SK-N-SH treated with all-trans-retinoic acid at 6 μM for 48 hours (cell line): Measurements from ENCODE around the gene S100A6.

Experiments
- ATAC-seq: fragments of 200-7000 bp; cut with Tn5 transposase; 3 replicates; pipeline ENCODE4 v1.9.1; 2020; ENCODE audit warnings: mild to moderate bottlenecking, moderate library complexity
- ARNTL ChIP-seq: fragments of 450-650 bp; formaldehyde crosslinking; IDR thresholded peaks from 2 replicates; pipeline ENCODE4 v1.5.0; 2020; ENCODE audit warnings: low read depth, mild to moderate bottlenecking, moderate library complexity, borderline replicate concordance
- BACH2 ChIP-seq: fragments of 250-450 bp; sonication (Bioruptor Pico); IDR thresholded peaks from 2 replicates; pipeline ENCODE4 v1.9.0; 2021; ENCODE audit warnings: mild to moderate bottlenecking, borderline replicate concordance
- CSDC2 ChIP-seq: fragments of 250-450 bp; sonication (Bioruptor Pico); IDR thresholded peaks from 2 replicates; pipeline ENCODE4 v1.5.0; 2020; ENCODE audit warnings: mild to moderate bottlenecking, moderate library complexity
- ESRRG ChIP-seq: fragments of 250-450 bp; sonication (Bioruptor Pico); IDR thresholded peaks from 2 replicates; pipeline ENCODE4 v1.6.1; 2021; ENCODE audit warnings: mild to moderate bottlenecking
- GLIS3 ChIP-seq: fragments of 250-450 bp; sonication (Bioruptor Pico); IDR thresholded peaks from 2 replicates; pipeline ENCODE4 v1.5.0; 2020; ENCODE audit warnings: mild to moderate bottlenecking, moderate library complexity
- ISL1 ChIP-seq: fragments of 250-450 bp; sonication (Bioruptor Pico); IDR thresholded peaks from 2 replicates; pipeline ENCODE4 v2.1.2; 2022; ENCODE audit warnings: mild to moderate bottlenecking, moderate library complexity
- OSR1 ChIP-seq: fragments of 250-450 bp; sonication (Bioruptor Pico); IDR thresholded peaks from 2 replicates; pipeline ENCODE4 v1.8.0; 2022; ENCODE audit warnings: moderate library complexity, mild to moderate bottlenecking, inconsistent platforms
- PPARA ChIP-seq: fragments of 250-450 bp; sonication (Bioruptor Pico); IDR thresholded peaks from 2 replicates; pipeline ENCODE4 v1.5.0; 2020; ENCODE audit warnings: mild to moderate bottlenecking, borderline replicate concordance
- RARB ChIP-seq: fragments of 250-450 bp; sonication (Bioruptor Pico); IDR thresholded peaks from 2 replicates; pipeline ENCODE4 v1.8.0; 2021; ENCODE audit warnings: mild to moderate bottlenecking, moderate library complexity
- SNAI2 ChIP-seq: fragments of 250-450 bp; sonication (Bioruptor Pico); IDR thresholded peaks from 2 replicates; pipeline ENCODE4 v1.5.0; 2020; ENCODE audit warnings: mild to moderate bottlenecking, moderate library complexity
- TCF4 ChIP-seq: fragments of 250-450 bp; sonication (Bioruptor Pico); IDR thresholded peaks from 2 replicates; pipeline ENCODE4 v1.8.0; 2021; ENCODE audit warnings: mild to moderate bottlenecking, moderate library complexity, borderline replicate concordance
- TOX ChIP-seq: fragments of 250-450 bp; sonication (Bioruptor Pico); IDR thresholded peaks from 2 replicates; pipeline ENCODE4 v1.8.0; 2021; ENCODE audit warnings: mild to moderate bottlenecking, moderate library complexity, borderline replicate concordance
- ZC3H10 ChIP-seq: fragments of 250-450 bp; sonication (Bioruptor Pico); IDR thresholded peaks from 2 replicates; pipeline ENCODE4 v1.5.1; 2021; ENCODE audit warnings: mild to moderate bottlenecking, moderate library complexity
- ZFP3 ChIP-seq: fragments of 250-450 bp; sonication (Bioruptor Pico); IDR thresholded peaks from 2 replicates; pipeline ENCODE4 v1.5.0; 2020; ENCODE audit warnings: mild to moderate bottlenecking, moderate library complexity
- ZFP30 ChIP-seq: fragments of 450-650 bp; formaldehyde crosslinking; IDR thresholded peaks from 2 replicates; pipeline ENCODE4 v1.5.0; 2022; ENCODE audit warnings: mild to moderate bottlenecking, moderate library complexity
- ZNF565 ChIP-seq: fragments of 450-650 bp; formaldehyde crosslinking; conservative IDR thresholded peaks from 2 replicates; pipeline ENCODE4 v1.5.0; 2020; ENCODE audit warnings: low read depth, mild to moderate bottlenecking, moderate library complexity
- ZNF70 ChIP-seq: fragments of 450-650 bp; formaldehyde crosslinking; IDR thresholded peaks from 2 replicates; pipeline ENCODE4 v1.5.0; 2020; ENCODE audit warnings: mild to moderate bottlenecking, moderate library complexity
- ZNF8 ChIP-seq: fragments of 450-650 bp; formaldehyde crosslinking; IDR thresholded peaks from 2 replicates; pipeline ENCODE4 v1.5.0; 2020; ENCODE audit warnings: mild to moderate bottlenecking, moderate library complexity
- TF ChIP-seq, protein P1 (sequence below): fragments of 250-450 bp; sonication (Bioruptor Pico); IDR thresholded peaks from 2 replicates; pipeline ENCODE4 v1.8.0; 2021; ENCODE audit warnings: low read depth, mild to moderate bottlenecking, moderate library complexity, borderline replicate concordance
- TF ChIP-seq, protein P2 (sequence below): fragments of 250-450 bp; sonication (Bioruptor Pico); IDR thresholded peaks from 2 replicates; pipeline ENCODE4 v1.5.0; 2020; ENCODE audit warnings: mild to moderate bottlenecking, moderate library complexity
- TF ChIP-seq, protein P3 (sequence below): fragments of 250-450 bp; sonication (Bioruptor Pico); IDR thresholded peaks from 2 replicates; pipeline ENCODE4 v1.8.0; 2020; ENCODE audit warnings: mild to moderate bottlenecking, moderate library complexity, borderline replicate concordance
- TF ChIP-seq, protein P4 (sequence below): fragments of 250-450 bp; sonication (Bioruptor Pico); IDR thresholded peaks from 2 replicates; pipeline ENCODE4 v1.5.1; 2021; ENCODE audit warnings: mild to moderate bottlenecking, moderate library complexity
- TF ChIP-seq, protein P5 (sequence below): fragments of 250-450 bp; sonication (Bioruptor Pico); IDR thresholded peaks from 2 replicates; pipeline ENCODE4 v1.5.1; 2020; ENCODE audit warnings: low read depth, mild to moderate bottlenecking, moderate library complexity

Gene S100A6

DNA sequence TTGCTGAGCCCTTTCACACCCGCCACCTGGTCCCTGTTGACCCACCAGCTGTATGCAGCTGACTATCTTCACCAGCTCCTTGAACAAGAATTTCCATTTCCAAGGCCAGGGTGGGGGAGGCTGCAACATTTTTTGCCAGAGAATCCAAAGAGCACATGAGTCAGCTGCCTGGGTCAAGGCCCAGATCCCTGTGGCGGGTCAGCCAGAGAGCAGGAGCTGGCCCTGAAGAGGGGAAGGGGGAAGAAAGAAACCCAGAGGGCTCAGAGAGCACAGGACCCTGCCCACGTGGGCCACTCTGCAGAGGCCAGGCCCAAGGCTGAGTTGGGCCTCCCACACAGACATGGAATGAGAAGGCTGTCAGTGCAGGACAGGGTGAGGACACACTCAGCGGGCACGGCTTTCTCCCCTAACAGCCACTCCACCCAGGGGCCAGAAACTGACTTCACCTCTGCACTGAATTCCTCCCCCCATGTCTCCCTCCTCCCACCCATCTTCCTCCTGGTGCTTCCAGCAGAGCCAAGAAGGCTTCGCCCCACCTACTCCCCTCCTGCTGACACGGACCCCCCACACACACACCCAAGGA, 28.9 kb downstream of the S100A6 start:
- peak; percentile 87 for ATAC-seq
- TF ChIP-seq BACH2 (CRISPR knock-in tag) (no peak), ZFP30 (CRISPR knock-in tag) (no peak), ZFP3 (peak; percentile 39; the same call in 1 of the 2 replicates), ZNF565 (CRISPR knock-in tag) (no peak), SNAI2 (CRISPR knock-in tag) (no peak), RARB (CRISPR knock-in tag) (peak; percentile 62; the same call in 1 of the 2 replicates), OSR1 (CRISPR knock-in tag) (peak; percentile 76), PPARA (no peak), ISL1 (CRISPR knock-in tag) (no peak), GLIS3 (CRISPR knock-in tag) (no peak), TCF4 (CRISPR knock-in tag) (no peak), CSDC2 (CRISPR knock-in tag) (0 out of 2 replicates have a peak, but pooled peaks have one; percentile 20), ARNTL (CRISPR knock-in tag) (no peak), TOX (CRISPR knock-in tag) (0 out of 2 replicates have a peak, but pooled peaks have one; percentile 62), ESRRG (CRISPR knock-in tag) (no peak), ZNF8 (CRISPR knock-in tag) (no peak), ZC3H10 (CRISPR knock-in tag) (peak; percentile 6; the same call in 1 of the 2 replicates), ZNF70 (CRISPR knock-in tag) (no peak)
- TF ChIP-seq, protein P1, sequence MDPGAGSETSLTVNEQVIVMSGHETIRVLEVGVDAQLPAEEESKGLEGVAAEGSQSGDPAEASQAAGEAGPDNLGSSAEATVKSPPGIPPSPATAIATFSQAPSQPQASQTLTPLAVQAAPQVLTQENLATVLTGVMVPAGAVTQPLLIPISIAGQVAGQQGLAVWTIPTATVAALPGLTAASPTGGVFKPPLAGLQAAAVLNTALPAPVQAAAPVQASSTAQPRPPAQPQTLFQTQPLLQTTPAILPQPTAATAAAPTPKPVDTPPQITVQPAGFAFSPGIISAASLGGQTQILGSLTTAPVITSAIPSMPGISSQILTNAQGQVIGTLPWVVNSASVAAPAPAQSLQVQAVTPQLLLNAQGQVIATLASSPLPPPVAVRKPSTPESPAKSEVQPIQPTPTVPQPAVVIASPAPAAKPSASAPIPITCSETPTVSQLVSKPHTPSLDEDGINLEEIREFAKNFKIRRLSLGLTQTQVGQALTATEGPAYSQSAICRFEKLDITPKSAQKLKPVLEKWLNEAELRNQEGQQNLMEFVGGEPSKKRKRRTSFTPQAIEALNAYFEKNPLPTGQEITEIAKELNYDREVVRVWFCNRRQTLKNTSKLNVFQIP = no peak
- TF ChIP-seq, protein P2, sequence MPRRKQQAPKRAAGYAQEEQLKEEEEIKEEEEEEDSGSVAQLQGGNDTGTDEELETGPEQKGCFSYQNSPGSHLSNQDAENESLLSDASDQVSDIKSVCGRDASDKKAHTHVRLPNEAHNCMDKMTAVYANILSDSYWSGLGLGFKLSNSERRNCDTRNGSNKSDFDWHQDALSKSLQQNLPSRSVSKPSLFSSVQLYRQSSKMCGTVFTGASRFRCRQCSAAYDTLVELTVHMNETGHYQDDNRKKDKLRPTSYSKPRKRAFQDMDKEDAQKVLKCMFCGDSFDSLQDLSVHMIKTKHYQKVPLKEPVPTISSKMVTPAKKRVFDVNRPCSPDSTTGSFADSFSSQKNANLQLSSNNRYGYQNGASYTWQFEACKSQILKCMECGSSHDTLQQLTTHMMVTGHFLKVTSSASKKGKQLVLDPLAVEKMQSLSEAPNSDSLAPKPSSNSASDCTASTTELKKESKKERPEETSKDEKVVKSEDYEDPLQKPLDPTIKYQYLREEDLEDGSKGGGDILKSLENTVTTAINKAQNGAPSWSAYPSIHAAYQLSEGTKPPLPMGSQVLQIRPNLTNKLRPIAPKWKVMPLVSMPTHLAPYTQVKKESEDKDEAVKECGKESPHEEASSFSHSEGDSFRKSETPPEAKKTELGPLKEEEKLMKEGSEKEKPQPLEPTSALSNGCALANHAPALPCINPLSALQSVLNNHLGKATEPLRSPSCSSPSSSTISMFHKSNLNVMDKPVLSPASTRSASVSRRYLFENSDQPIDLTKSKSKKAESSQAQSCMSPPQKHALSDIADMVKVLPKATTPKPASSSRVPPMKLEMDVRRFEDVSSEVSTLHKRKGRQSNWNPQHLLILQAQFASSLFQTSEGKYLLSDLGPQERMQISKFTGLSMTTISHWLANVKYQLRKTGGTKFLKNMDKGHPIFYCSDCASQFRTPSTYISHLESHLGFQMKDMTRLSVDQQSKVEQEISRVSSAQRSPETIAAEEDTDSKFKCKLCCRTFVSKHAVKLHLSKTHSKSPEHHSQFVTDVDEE (CRISPR knock-in tag) = no peak
- TF ChIP-seq, protein P3, sequence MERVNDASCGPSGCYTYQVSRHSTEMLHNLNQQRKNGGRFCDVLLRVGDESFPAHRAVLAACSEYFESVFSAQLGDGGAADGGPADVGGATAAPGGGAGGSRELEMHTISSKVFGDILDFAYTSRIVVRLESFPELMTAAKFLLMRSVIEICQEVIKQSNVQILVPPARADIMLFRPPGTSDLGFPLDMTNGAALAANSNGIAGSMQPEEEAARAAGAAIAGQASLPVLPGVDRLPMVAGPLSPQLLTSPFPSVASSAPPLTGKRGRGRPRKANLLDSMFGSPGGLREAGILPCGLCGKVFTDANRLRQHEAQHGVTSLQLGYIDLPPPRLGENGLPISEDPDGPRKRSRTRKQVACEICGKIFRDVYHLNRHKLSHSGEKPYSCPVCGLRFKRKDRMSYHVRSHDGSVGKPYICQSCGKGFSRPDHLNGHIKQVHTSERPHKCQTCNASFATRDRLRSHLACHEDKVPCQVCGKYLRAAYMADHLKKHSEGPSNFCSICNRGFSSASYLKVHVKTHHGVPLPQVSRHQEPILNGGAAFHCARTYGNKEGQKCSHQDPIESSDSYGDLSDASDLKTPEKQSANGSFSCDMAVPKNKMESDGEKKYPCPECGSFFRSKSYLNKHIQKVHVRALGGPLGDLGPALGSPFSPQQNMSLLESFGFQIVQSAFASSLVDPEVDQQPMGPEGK = no peak
- TF ChIP-seq, protein P4, sequence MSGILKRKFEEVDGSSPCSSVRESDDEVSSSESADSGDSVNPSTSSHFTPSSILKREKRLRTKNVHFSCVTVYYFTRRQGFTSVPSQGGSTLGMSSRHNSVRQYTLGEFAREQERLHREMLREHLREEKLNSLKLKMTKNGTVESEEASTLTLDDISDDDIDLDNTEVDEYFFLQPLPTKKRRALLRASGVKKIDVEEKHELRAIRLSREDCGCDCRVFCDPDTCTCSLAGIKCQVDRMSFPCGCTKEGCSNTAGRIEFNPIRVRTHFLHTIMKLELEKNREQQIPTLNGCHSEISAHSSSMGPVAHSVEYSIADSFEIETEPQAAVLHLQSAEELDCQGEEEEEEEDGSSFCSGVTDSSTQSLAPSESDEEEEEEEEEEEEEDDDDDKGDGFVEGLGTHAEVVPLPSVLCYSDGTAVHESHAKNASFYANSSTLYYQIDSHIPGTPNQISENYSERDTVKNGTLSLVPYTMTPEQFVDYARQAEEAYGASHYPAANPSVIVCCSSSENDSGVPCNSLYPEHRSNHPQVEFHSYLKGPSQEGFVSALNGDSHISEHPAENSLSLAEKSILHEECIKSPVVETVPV (CRISPR knock-in tag) = no peak
- TF ChIP-seq, protein P5, sequence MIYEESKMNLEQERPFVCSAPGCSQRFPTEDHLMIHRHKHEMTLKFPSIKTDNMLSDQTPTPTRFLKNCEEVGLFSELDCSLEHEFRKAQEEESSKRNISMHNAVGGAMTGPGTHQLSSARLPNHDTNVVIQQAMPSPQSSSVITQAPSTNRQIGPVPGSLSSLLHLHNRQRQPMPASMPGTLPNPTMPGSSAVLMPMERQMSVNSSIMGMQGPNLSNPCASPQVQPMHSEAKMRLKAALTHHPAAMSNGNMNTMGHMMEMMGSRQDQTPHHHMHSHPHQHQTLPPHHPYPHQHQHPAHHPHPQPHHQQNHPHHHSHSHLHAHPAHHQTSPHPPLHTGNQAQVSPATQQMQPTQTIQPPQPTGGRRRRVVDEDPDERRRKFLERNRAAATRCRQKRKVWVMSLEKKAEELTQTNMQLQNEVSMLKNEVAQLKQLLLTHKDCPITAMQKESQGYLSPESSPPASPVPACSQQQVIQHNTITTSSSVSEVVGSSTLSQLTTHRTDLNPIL = no peak

DNA sequence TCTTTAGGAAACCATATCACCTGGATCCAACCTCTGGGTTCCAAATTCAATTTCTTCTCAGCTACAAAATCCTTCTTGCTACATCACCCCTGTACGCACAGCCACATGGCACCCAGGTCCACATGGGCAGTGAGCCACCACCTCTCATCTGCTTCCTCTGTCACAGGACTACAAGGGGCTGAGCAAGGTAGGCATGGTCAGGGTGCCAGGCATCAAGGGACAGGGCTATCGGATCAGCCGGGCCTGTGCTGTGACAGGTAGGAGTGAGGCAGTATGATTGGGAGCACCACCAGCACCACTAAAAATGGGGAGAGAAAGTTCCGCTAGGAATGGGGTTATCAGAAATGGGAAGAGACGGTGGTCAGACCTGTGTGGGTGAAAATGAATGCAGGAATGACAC, 29.4 kb downstream of the S100A6 start:
- no peak for ATAC-seq
- TF ChIP-seq ZFP3 (no peak), RARB (CRISPR knock-in tag) (no peak)

DNA sequence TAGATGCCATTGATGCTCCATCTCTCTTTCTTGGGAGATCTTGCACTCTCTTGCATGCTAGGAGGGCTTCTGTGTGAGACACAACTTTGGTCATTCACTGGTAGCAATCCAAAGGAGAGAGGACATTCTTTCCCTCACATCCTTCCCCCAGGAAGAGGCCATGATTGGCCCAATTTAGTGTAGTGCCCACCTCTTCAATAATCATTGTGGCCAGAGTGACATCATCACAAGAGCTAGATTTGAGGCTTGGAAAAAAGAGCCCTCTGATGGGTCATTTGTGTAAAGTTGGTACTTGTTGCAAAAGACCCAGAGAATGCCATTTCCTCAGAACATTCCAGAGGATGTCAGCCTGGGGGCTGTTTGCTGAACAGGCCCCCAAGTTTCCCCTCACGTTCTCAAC, 30.2 kb downstream of the S100A6 start:
- ATAC-seq = no peak

More for the DNA sequence above, 30.2 kb downstream of the S100A6 start:
- TF ChIP-seq GLIS3 (CRISPR knock-in tag) (no peak), ISL1 (CRISPR knock-in tag) (no peak)
- TF ChIP-seq, all 23 proteins: peak for 0
